ENCODE results near the gene RGS19. TPM values are rescaled to one million over a fixed set of nuclear protein-coding genes. Genes with fewer than 3 reads are reported as not detected.

Gene RGS19
- total RNA-seq, 1 donor from 2014 or later = 31.5 TPM

GRCh38 chr20:64077541-64077875 is 1.8 kb downstream of the RGS19 start:
- no peak for DNase-seq (ENCODE audit: low spot score)

GRCh38 chr20:64077094-64077493 is 2.2 kb downstream of the RGS19 start:
- DNase-seq (ENCODE audit: low spot score) = no peak

GRCh38 chr20:64076061-64076997 is 3.0 kb downstream of the RGS19 start:
- no peak for DNase-seq (ENCODE audit: low spot score)

GRCh38 chr20:64075556-64075955 is 3.8 kb downstream of the RGS19 start:
- DNase-seq (ENCODE audit: low spot score) = no peak

GRCh38 chr20:64074963-64075362 is 4.4 kb downstream of the RGS19 start:
- DNase-seq (ENCODE audit: low spot score) = no peak

- DNase-seq (ENCODE audit: low spot score) = no peak
Measured at GRCh38 chr20:64074184-64074789, 5.0 kb downstream of the RGS19 start.

- no peak for DNase-seq (ENCODE audit: low spot score)
Measured at GRCh38 chr20:64073476-64074183, 5.7 kb downstream of the RGS19 start.

GRCh38 chr20:64072498-64073063 is 6.7 kb downstream of the RGS19 start:
- DNase-seq (ENCODE audit: low spot score) = no peak

- DNase-seq (ENCODE audit: low spot score) = no peak
Measured at GRCh38 chr20:64071341-64072332, 7.7 kb downstream of the RGS19 start.

- no peak for DNase-seq (ENCODE audit: low spot score)
Measured at GRCh38 chr20:64070244-64070993, 8.9 kb downstream of the RGS19 start.

GRCh38 chr20:64069614-64070243 is 9.6 kb downstream of the RGS19 start:
- no peak for DNase-seq (ENCODE audit: low spot score)

- DNase-seq (ENCODE audit: low spot score) = no peak
Measured at GRCh38 chr20:64069209-64069613, 10.1 kb downstream of the RGS19 start.

- DNase-seq (ENCODE audit: low spot score) = no peak
Measured at GRCh38 chr20:64068386-64069208, 10.7 kb downstream of the RGS19 start.

- no peak for DNase-seq (ENCODE audit: low spot score)
Measured at GRCh38 chr20:64067733-64068307, 11.5 kb downstream of the RGS19 start.

GRCh38 chr20:64067005-64067632 is 12.2 kb downstream of the RGS19 start:
- no peak for DNase-seq (ENCODE audit: low spot score)

- no peak for DNase-seq (ENCODE audit: low spot score)
Measured at GRCh38 chr20:64065974-64066343, 13.4 kb downstream of the RGS19 start.

GRCh38 chr20:64065062-64065973 is 14.0 kb downstream of the RGS19 start:
- no peak for DNase-seq (ENCODE audit: low spot score)

Data from umbilical cord (tissue), 2 donors.